Activated CD8-positive, alpha-beta memory T cell treated with anti-CD3 and anti-CD28 coated beads, Interleukin-2, amount 50 U/mL, for 24 hours (primary cell): Measurements from ENCODE around the gene PKD2.
"Not testable (repeated sequence)": the region's sequence is repeated elsewhere in the genome, so short reads cannot be mapped to it uniquely, and the experiment has no call there.

ENCODE experiments used
- DNase-seq: peaks from one replicate; pipeline ENCODE4 v3.0.0-alpha.2; 2020; ENCODE audit errors: extremely low read depth

Gene PKD2

GRCh38 chr4:88115587-88115986 is 108.2 kb downstream of the PKD2 start:
- no peak for DNase-seq

GRCh38 chr4:88119943-88120342 is 112.5 kb downstream of the PKD2 start:
- DNase-seq = no peak

- not testable (repeated sequence) for DNase-seq
These were observed 114.8 kb downstream of the PKD2 start for GRCh38 chr4:88122260-88122659.
